H1 (cell line): ENCODE data around the gene NUP205. TPM values are rescaled to one million over a fixed set of nuclear protein-coding genes. Genes with fewer than 3 reads are reported as not detected.

Source experiments
- CTCF ChIA-PET: fragments of 300-600 bp; sonication (Branson Sonifier 250); formaldehyde crosslinking; loops from one replicate; lab custom pipeline; 2021; ENCODE audit not compliant: partially characterized antibody; lab: Charles Lee
- POLR2A ChIA-PET: fragments of 300-600 bp; sonication (Branson Sonifier 250); formaldehyde crosslinking; loops from one replicate; lab custom pipeline; 2021; ENCODE audit warnings: inconsistent platforms; ENCODE audit not compliant: partially characterized antibody; lab: Charles Lee
- DNase-seq, 2 experiments: peaks; one replicate each; pipeline versions ENCODE4 v3.0.0 to v3.0.0-alpha.2; 2010 to 2022; ENCODE audit warnings: low spot score in 2 of 2, low read depth in 1 of 2, mixed read lengths in 1 of 2
- FAIRE-seq: peaks from 2 replicates; lab custom pipeline; 2011; peaks lifted over from hg19 to GRCh38; lab: Jason Lieb, UNC
- H2AFZ ChIP-seq: 2 replicates; pipeline ENCODE4 v1.8.1; 2012; ENCODE audit warnings: low read length, inconsistent platforms
- H2AK5ac ChIP-seq: 2 replicates; pipeline ENCODE4 v1.6.1; 2013; ENCODE audit warnings: low read depth, low read length
- H2BK120ac ChIP-seq: replicated peaks from 2 replicates; pipeline ENCODE3; 2013; ENCODE audit warnings: low read depth, low read length, inconsistent platforms
- H2BK12ac ChIP-seq: 2 replicates; pipeline ENCODE4 v1.6.1; 2013; ENCODE audit warnings: low read depth, low read length
- H2BK15ac ChIP-seq: 2 replicates; pipeline ENCODE4 v1.6.1; 2013; ENCODE audit warnings: low read length
- H2BK20ac ChIP-seq: 2 replicates; pipeline ENCODE4 v1.6.1; 2013; ENCODE audit warnings: low read length
- H2BK5ac ChIP-seq: 2 replicates; pipeline ENCODE4 v1.6.1; 2013; ENCODE audit warnings: low read depth, low read length
- H3K14ac ChIP-seq: 2 replicates; pipeline ENCODE4 v1.6.1; 2013; ENCODE audit warnings: inconsistent platforms; ENCODE audit not compliant: insufficient read length
- H3K18ac ChIP-seq: 2 replicates; pipeline ENCODE4 v1.6.1; 2013; ENCODE audit warnings: low read length; ENCODE audit errors: extremely low read depth
- H3K23ac ChIP-seq: 2 replicates; pipeline ENCODE4 v1.6.1; 2013; ENCODE audit warnings: inconsistent platforms; ENCODE audit not compliant: insufficient read length
- H3K23me2 ChIP-seq: 2 replicates; pipeline ENCODE4 v1.6.1; 2013; ENCODE audit warnings: low read depth, low read length
- H3K27ac ChIP-seq: 2 replicates; pipeline ENCODE4 v1.6.1; 2011; ENCODE audit warnings: low read depth, low read length, inconsistent platforms
- H3K27me3 ChIP-seq, 4 experiments: replicated peaks in 1 of 4; 1 replicate in 1 of 4; 2 replicates in 3 of 4; pipeline versions ENCODE4 v1.6.1 to v1.8.1; 2011 to 2013; ENCODE audit warnings: low read length in 3 of 4, mild to moderate bottlenecking in 3 of 4, inconsistent platforms in 2 of 4, mixed read lengths in 2 of 4, moderate library complexity in 1 of 4; ENCODE audit not compliant: control insufficient read depth in 3 of 4, insufficient read depth in 3 of 4; ENCODE audit errors: extremely low read depth in 1 of 4
- H3K36me3 ChIP-seq, 4 experiments: 2 replicates each; pipeline versions ENCODE4 v1.6.1 to v1.8.1; 2011 to 2013; ENCODE audit warnings: mild to moderate bottlenecking in 4 of 4, low read length in 3 of 4, moderate library complexity in 2 of 4, control low read depth in 1 of 4, inconsistent platforms in 1 of 4; ENCODE audit not compliant: insufficient read depth in 4 of 4, control insufficient read depth in 2 of 4
- H3K4ac ChIP-seq: replicated peaks from 2 replicates; pipeline ENCODE3; 2013; ENCODE audit warnings: low read length, low read depth, mixed read lengths, inconsistent platforms; ENCODE audit not compliant: insufficient read length
- H3K4me1 ChIP-seq, 4 experiments: replicated peaks in 1 of 4; 1 replicate in 1 of 4; 2 replicates in 3 of 4; pipeline versions ENCODE4 v1.6.1 to v1.8.1; 2011 to 2013; ENCODE audit warnings: low read length in 3 of 4, inconsistent platforms in 2 of 4, mixed read lengths in 1 of 4; ENCODE audit not compliant: insufficient read depth in 4 of 4, control insufficient read depth in 3 of 4
- H3K4me2 ChIP-seq, 2 experiments: 2 replicates each; pipeline versions ENCODE4 v1.6.1 to v1.8.1; 2011 to 2013; ENCODE audit warnings: low read depth in 2 of 2, low read length in 2 of 2, control low read depth in 1 of 2, inconsistent platforms in 1 of 2, mild to moderate bottlenecking in 1 of 2; ENCODE audit not compliant: insufficient read depth in 1 of 2
- H3K4me3 ChIP-seq, 4 experiments: fragments of 200-600, 300-600 bp in 1 of 4; sonication (generic), shearing (Covaris generic), sonication (Bioruptor Twin) in 1 of 4; 2 replicates each; pipeline versions ENCODE4 v1.5.1 to v1.8.1; 2011 to 2016; ENCODE audit warnings: low read length in 4 of 4, low read depth in 3 of 4, control low read depth in 2 of 4, inconsistent platforms in 2 of 4, mild to moderate bottlenecking in 2 of 4, mixed read lengths in 1 of 4, moderate library complexity in 1 of 4; ENCODE audit not compliant: insufficient read depth in 2 of 4; ENCODE audit errors: extremely low read depth in 1 of 4
- H3K56ac ChIP-seq: replicated peaks from 2 replicates; pipeline ENCODE3; 2013; ENCODE audit warnings: low read depth, mild to moderate bottlenecking, mixed read lengths, low read length, inconsistent platforms; ENCODE audit not compliant: insufficient read length
- H3K79me1 ChIP-seq: 2 replicates; pipeline ENCODE4 v1.6.1; 2013; ENCODE audit warnings: low read depth, low read length, control low read depth
- H3K79me2 ChIP-seq, 2 experiments: 2 replicates each; pipeline versions ENCODE4 v1.6.1 to v1.8.1; 2012 to 2013; ENCODE audit warnings: low read length in 2 of 2, mild to moderate bottlenecking in 2 of 2, inconsistent platforms in 1 of 2; ENCODE audit not compliant: insufficient read depth in 2 of 2, control insufficient read depth in 1 of 2
- H3K9ac ChIP-seq, 4 experiments: replicated peaks in 1 of 4; 1 replicate in 1 of 4; 2 replicates in 3 of 4; pipeline versions ENCODE4 v1.6.1 to v1.8.1; 2011 to 2013; ENCODE audit warnings: low read depth in 3 of 4, low read length in 3 of 4, control low read depth in 2 of 4, mild to moderate bottlenecking in 2 of 4, moderate library complexity in 2 of 4, inconsistent platforms in 1 of 4; ENCODE audit errors: extremely low read depth in 1 of 4
- H3K9me3 ChIP-seq, 2 experiments: 2 replicates each; pipeline versions ENCODE4 v1.6.1 to v1.8.1; 2012 to 2013; ENCODE audit warnings: mild to moderate bottlenecking in 2 of 2, moderate library complexity in 2 of 2, control low read depth in 1 of 2, inconsistent platforms in 1 of 2, low read depth in 1 of 2, low read length in 1 of 2, mixed read lengths in 1 of 2; ENCODE audit not compliant: insufficient read depth in 2 of 2
- H4K20me1 ChIP-seq, 2 experiments: replicated peaks in 1 of 2; 2 replicates each; pipeline versions ENCODE3 to v1.8.1; 2011 to 2013; ENCODE audit warnings: inconsistent platforms in 2 of 2, low read length in 2 of 2, mild to moderate bottlenecking in 1 of 2; ENCODE audit not compliant: insufficient read depth in 2 of 2, control insufficient read depth in 1 of 2
- H4K5ac ChIP-seq: 2 replicates; pipeline ENCODE4 v1.6.1; 2013; ENCODE audit warnings: low read length, low read depth, mixed read lengths, inconsistent platforms; ENCODE audit not compliant: insufficient read length
- H4K8ac ChIP-seq: 2 replicates; pipeline ENCODE4 v1.8.0; 2013; ENCODE audit warnings: mild to moderate bottlenecking, moderate library complexity, low read length, inconsistent platforms; ENCODE audit not compliant: insufficient read depth; ENCODE audit errors: extremely low read depth
- H4K91ac ChIP-seq: replicated peaks from 2 replicates; pipeline ENCODE3; 2013; ENCODE audit warnings: low read length, mixed read lengths, inconsistent platforms; ENCODE audit not compliant: insufficient read length
- EP300 ChIP-seq, 2 experiments: IDR thresholded peaks; 1 replicate in 1 of 2; 2 replicates in 1 of 2; pipeline ENCODE4 v1.6.1; 2011 to 2012; ENCODE audit warnings: low read depth in 2 of 2, low read length in 2 of 2, mild to moderate bottlenecking in 2 of 2, borderline replicate concordance in 1 of 2, inconsistent platforms in 1 of 2, moderate library complexity in 1 of 2
- MAFK ChIP-seq: IDR thresholded peaks from 2 replicates; pipeline ENCODE4 v1.6.1; 2012; ENCODE audit warnings: low read depth, mild to moderate bottlenecking, improper control_type of control experiment, low read length
- polyA plus RNA-seq, 7 experiments: library from polyadenylated mRNA; depleted of rRNA in 3 of 7; stranded (reverse) in 5 of 7; unstranded in 2 of 7; fragments of >200 nt in 5 of 7; fragments of 200-250 nt in 2 of 7; gene quantifications; 1 replicate in 5 of 7; 2 replicates in 1 of 7; 4 replicates in 1 of 7; pipeline versions ENCODE4 v1.2.1 to v1.2.3, GENCODE V29; 2011 to 2013; ENCODE audit warnings: missing spikeins in 2 of 7, mixed read lengths in 2 of 7
- total RNA-seq: library from RNA; stranded (reverse); fragmentation: NEBNext Ultra II Directional; extraction: Animal tissue kit (Norgen Biotek cat#: 25700); gene quantifications from 2 replicates; pipeline ENCODE4 v1.2.1, GENCODE V29; 2021

The NUP205 gene
- total and polyA plus RNA-seq, 2 of the 8 experiments (the other 6 are each of a cell fraction or from before 2014, with no cell fraction given), result 148 to 216 TPM

DNA sequence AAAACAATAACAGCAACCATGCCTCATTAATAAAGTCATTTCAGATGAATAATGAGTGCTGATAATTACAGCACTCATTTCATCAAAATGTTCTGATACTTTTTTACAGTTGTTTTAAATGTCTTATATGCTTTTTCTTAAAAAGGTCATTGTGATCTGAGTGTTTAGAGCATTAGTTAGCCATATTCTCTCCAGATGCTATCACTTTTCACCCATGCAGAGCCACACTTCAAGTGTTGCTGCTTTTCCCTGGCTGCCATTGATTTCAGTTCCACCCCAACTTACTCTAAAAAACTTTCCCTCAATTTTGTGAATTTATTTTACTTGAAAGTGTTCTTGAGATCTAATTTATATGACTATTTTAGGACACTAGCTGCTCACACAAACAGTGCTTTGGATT lies 41.8 kb downstream of the NUP205 start:
- FAIRE-seq (no peak), DNase-seq (no peak)
- no peak overlapping the region for H3K23ac ChIP-seq
- H3K9me3 ChIP-seq, result no peaks in the 10 kb centered on the region
- H3K18ac ChIP-seq, result no peak overlapping the region
- ChIA-PET POLR2A (no interaction called here), CTCF (interaction anchor here (2.1 to 3.4 kb wide), 2 partner anchors 21 to 45 kb away, joined by 10 to 15 read pairs; no protein-coding TSS in a partner anchor)
- H3K27ac ChIP-seq, result no peak overlapping the region
- H3K4me1 ChIP-seq, result no peaks in the 10 kb centered on the region
- H3K14ac ChIP-seq, result no peak overlapping the region
- peaks cover 8 to 87% (median 70%) of the 10 kb centered on the region in 4 experiments; a peak in 7 of 8 replicates for H3K36me3 ChIP-seq
- no peak overlapping the region for H2BK15ac ChIP-seq
- no peak overlapping the region for H2AK5ac ChIP-seq
- no peak overlapping the region for H2BK20ac ChIP-seq
- no peak overlapping the region for H3K56ac ChIP-seq
- H3K9ac ChIP-seq, result no peak overlapping the region
- H3K4me3 ChIP-seq, result no peak overlapping the region
- H3K27me3 ChIP-seq, result no peaks in the 10 kb centered on the region
- H3K23me2 ChIP-seq, result no peaks in the 10 kb centered on the region
- H3K4me2 ChIP-seq, result no peak overlapping the region
- no peak overlapping the region for H4K5ac ChIP-seq
- no peak overlapping the region for H4K8ac ChIP-seq
- no peak overlapping the region for H2AFZ ChIP-seq
- no peak overlapping the region for H4K91ac ChIP-seq
- H3K4ac ChIP-seq, result no peak overlapping the region
- no peak overlapping the region for H2BK12ac ChIP-seq
- H4K20me1 ChIP-seq, result no peaks in the 10 kb centered on the region
- H3K79me1 ChIP-seq, result no peaks in the 10 kb centered on the region
- no peaks in the 10 kb centered on the region for H3K79me2 ChIP-seq
- H2BK120ac ChIP-seq, result no peak overlapping the region
- no peak overlapping the region for H2BK5ac ChIP-seq
- TF ChIP-seq EP300 (IDR thresholded peaks at IDR 0.05; ENCODE audit: borderline replicate concordance in 1 of 2, low read depth in 2 of 2, low read length in 2 of 2) (no peak), MAFK (no peak)
